Activated CD4-positive, alpha-beta T cell treated with anti-CD3 and anti-CD28 coated beads, Interleukin-2, amount 10 ng/mL, durations not matched to agents 24 days and 14 days (primary cell): ENCODE measurements around the gene MYO1H. TPM values are rescaled to one million over a fixed set of nuclear protein-coding genes. Genes with fewer than 3 reads are reported as not detected.

Experiments used
- DNase-seq: peaks from one replicate; pipeline ENCODE4 v3.0.0; 2022
- H3K27ac Mint-ChIP-seq: one replicate; pipeline ENCODE4 v1.8.0; 2022; ENCODE audit warnings: mild to moderate bottlenecking, mixed read lengths
- H3K27me3 Mint-ChIP-seq: one replicate; pipeline ENCODE4 v1.8.0; 2022; ENCODE audit warnings: mixed read lengths
- H3K36me3 Mint-ChIP-seq: one replicate; pipeline ENCODE4 v1.8.0; 2022; ENCODE audit warnings: low read depth, mild to moderate bottlenecking, mixed read lengths
- H3K4me1 Mint-ChIP-seq: one replicate; pipeline ENCODE4 v1.8.0; 2021; ENCODE audit warnings: mixed read lengths
- H3K4me3 Mint-ChIP-seq: one replicate; pipeline ENCODE4 v1.8.0; 2022; ENCODE audit warnings: mild to moderate bottlenecking, moderate library complexity, mixed read lengths
- H3K9me3 Mint-ChIP-seq: one replicate; pipeline ENCODE4 v1.8.0; 2021; ENCODE audit warnings: mixed read lengths
- intact Hi-C: fragments of 100-400 bp; cut with micrococcal nuclease; formaldehyde crosslinking; loops from one replicate; pipeline ENCODE4 v1.15.1; 2023
- total RNA-seq: library from RNA; stranded (reverse); gene quantifications from 2 replicates; pipeline ENCODE4 v1.2.3, GENCODE V29; 2022

Gene MYO1H
- total RNA-seq, 1 donor from 2014 or later: not detected

DNA sequence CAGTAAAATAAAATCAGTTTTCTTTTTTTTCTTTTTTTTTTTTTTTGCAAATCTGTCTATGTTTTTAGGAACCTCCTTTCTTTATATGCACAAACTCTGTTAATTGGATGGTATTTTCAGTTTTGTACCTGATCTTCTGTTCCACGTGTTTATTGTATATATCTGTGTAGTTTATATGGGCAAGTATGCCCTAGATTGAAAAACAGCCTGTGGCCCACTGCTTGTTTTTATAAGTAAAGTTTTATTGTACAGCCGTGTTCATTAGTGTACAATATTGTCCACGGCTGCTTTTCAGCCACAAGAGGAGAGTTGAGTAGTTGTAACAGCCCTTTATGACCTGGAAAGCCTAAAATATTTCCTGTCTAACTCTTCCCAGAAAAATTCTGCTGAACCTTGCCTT lies 18.7 kb upstream of the MYO1H start:
- no peak overlapping the region for H3K4me3 Mint-ChIP-seq
- H3K27ac Mint-ChIP-seq: no peak overlapping the region

DNA sequence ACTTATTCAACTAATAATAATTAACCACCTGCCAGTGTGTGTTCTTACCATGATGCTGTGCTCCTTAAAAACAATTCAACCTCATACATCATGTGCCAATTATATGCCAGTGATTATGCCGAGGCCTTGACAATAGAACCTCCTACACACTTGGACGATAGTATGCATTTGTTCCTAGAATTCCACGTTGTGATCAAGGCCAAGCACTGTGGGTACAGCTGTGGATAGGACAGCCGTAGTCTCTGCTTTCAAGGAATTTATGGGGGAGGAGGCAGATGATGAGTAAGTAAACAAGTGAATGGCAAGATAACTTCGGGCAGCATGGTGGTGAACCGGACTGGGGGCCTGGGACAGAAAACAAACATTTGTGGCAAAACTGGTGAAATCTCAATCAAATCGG lies 18.0 kb upstream of the MYO1H start:
- DNase-seq: no peak
- intact Hi-C loops: no loop called here
- H3K4me3 Mint-ChIP-seq: no peak overlapping the region
- no peaks in the 10 kb centered on the region for H3K9me3 Mint-ChIP-seq
- no peaks in the 10 kb centered on the region for H3K4me1 Mint-ChIP-seq
- H3K27ac Mint-ChIP-seq: no peak overlapping the region
- H3K27me3 Mint-ChIP-seq: peaks cover 10% of the 10 kb centered on the region
- no peaks in the 10 kb centered on the region for H3K36me3 Mint-ChIP-seq

More for the DNA sequence above, 18.7 kb upstream of the MYO1H start:
- Mint-ChIP-seq H3K36me3 (no peaks in the 10 kb centered on the region), H3K9me3 (no peaks in the 10 kb centered on the region), H3K4me1 (no peaks in the 10 kb centered on the region), H3K27me3 (peaks cover 12% of the 10 kb centered on the region)
- DNase-seq: no peak
- intact Hi-C loops: no loop called here

DNA sequence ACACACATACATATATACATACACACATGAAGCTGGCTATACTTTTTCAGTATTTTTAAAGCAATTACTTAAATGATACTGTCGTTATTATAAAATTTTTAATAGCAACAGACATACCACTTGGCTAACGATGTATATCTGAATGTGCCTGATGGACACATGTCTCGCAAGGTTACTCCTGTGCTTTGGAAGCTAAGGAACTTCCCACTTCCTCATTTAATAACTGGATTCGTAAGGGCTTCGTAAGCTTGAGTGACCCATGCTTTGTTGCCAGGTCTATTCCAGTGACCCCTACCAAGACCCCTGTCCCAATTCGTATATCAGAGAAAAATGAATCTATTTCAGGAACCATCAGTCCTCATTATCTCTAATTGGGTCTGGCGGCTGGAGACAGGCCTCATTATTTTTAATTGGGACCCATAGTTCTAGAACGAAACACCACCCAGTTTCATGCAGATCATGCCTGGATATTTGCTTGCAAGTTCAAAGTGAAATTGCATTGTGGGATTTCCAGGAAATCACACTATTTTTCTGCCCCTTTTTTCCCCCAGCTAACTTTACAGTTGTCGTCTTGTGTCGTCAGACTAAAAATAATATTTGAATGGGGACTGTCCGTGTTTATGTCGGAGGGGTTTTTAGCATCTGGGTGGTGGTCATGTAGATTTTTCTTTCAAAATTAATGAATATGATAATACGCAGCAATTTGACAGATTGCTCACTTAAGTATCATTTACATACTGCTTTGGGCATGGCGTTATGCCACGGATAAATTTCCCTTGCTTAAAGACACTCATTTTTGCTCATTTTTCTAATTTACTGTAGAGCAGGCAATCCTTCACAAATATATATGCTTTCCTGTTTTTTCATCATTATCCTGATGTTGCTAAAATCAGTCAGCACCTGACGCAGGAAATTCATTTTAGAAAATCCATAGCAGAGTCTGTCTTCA lies 17.1 kb upstream of the MYO1H start:
- no peak for DNase-seq
- H3K4me3 Mint-ChIP-seq: no peak overlapping the region
- no peak overlapping the region for H3K27ac Mint-ChIP-seq
- no peaks in the 10 kb centered on the region for H3K4me1 Mint-ChIP-seq
- no peaks in the 10 kb centered on the region for H3K9me3 Mint-ChIP-seq
- no peaks in the 10 kb centered on the region for H3K36me3 Mint-ChIP-seq
- peaks cover 7% of the 10 kb centered on the region for H3K27me3 Mint-ChIP-seq
- intact Hi-C loops: no loop called here

GRCh38 chr12:109331301-109331952 lies 16.3 kb upstream of the MYO1H start:
- H3K4me3 Mint-ChIP-seq: no peak overlapping the region
- H3K4me1 Mint-ChIP-seq: no peaks in the 10 kb centered on the region
- H3K27me3 Mint-ChIP-seq: peaks cover 8% of the 10 kb centered on the region
- no peaks in the 10 kb centered on the region for H3K9me3 Mint-ChIP-seq
- intact Hi-C loops: no loop called here
- H3K36me3 Mint-ChIP-seq: no peaks in the 10 kb centered on the region
- DNase-seq: no peak
- no peak overlapping the region for H3K27ac Mint-ChIP-seq

- no peak overlapping the region for H3K27ac Mint-ChIP-seq
- H3K4me3 Mint-ChIP-seq: no peak overlapping the region
- H3K27me3 Mint-ChIP-seq: peaks cover 12% of the 10 kb centered on the region
- H3K4me1 Mint-ChIP-seq: no peaks in the 10 kb centered on the region
- no peaks in the 10 kb centered on the region for H3K36me3 Mint-ChIP-seq
- no peak for DNase-seq
- intact Hi-C loops: no loop called here
- no peaks in the 10 kb centered on the region for H3K9me3 Mint-ChIP-seq
Measured at GRCh38 chr12:109334887-109335286, 12.8 kb upstream of the MYO1H start.

DNA sequence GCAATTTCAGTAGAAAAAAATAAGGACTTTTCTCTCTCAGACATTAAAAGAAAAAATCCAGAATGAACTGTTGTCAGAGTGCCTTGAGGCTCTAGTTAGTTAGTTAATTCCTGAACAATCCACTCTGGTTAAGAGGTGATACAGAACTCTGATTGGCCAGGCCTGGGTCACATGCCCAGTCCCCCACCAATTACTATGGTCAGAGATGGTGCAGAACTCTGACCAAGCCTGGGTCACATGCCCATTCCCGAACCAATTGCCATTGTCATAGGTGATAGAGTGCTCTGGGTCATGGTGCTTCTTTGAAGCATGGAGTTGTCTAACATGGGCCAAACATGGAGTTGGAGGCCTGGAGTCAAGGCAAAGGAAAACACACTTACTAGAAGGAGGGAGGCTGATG lies 11.1 kb upstream of the MYO1H start:
- Mint-ChIP-seq H3K4me1 (no peaks in the 10 kb centered on the region), H3K27ac (no peak overlapping the region), H3K9me3 (no peaks in the 10 kb centered on the region), H3K4me3 (no peak overlapping the region), H3K27me3 (peaks cover 14% of the 10 kb centered on the region), H3K36me3 (no peaks in the 10 kb centered on the region)
- intact Hi-C loops: no loop called here
- DNase-seq: no peak

GRCh38 chr12:109343677-109344076 lies 4.0 kb upstream of the MYO1H start:
- H3K4me1 Mint-ChIP-seq: no peaks in the 10 kb centered on the region
- H3K4me3 Mint-ChIP-seq: no peak overlapping the region
- no peaks in the 10 kb centered on the region for H3K9me3 Mint-ChIP-seq
- H3K36me3 Mint-ChIP-seq: no peaks in the 10 kb centered on the region
- H3K27me3 Mint-ChIP-seq: peaks cover 19% of the 10 kb centered on the region
- H3K27ac Mint-ChIP-seq: no peak overlapping the region
- intact Hi-C loops: no loop called here
- no peak for DNase-seq

DNA sequence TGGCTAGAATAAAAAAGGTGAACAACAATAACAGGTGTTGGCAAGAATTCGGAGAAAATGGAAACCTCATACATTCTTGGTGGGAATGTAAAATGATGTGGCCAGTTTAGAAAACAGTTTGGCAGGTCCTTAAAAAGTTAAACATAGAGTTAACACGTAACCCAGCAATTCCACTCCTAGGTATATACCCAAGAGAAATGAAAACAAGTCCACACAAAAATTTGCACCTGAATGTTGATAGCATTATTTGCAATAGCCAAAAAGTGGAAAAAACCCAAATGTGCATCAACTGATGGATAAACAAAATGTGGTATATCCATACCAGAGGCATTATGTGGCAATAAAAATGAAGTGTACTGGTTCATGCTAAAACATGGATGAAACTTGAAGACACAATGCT lies 2.3 kb upstream of the MYO1H start:
- intact Hi-C loops: no loop called here
- Mint-ChIP-seq H3K36me3 (no peaks in the 10 kb centered on the region), H3K27me3 (peaks cover 15% of the 10 kb centered on the region), H3K4me3 (no peak overlapping the region), H3K9me3 (no peaks in the 10 kb centered on the region), H3K27ac (no peak overlapping the region), H3K4me1 (no peaks in the 10 kb centered on the region)
- DNase-seq: no peak

DNA sequence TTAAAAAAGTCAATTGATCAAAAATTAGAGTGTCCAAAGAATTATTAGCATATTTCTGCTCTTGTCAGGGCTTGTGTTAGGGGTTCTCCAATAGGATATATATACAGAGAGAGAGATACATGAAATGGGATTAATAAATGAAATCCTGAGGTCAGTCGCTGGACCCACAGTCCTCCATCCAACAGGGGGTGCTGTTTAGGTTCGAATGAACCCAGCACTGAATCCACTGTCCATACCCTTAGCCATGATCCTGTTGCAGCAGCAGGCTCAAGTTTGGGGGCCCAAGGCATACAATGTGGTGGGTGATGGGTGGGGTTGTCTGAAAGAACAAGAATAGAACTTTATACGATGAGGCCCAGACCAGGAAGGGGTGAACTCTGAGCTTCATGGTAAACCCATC lies 780 bp upstream of the MYO1H start:
- no peak for DNase-seq
- intact Hi-C loops: no loop called here
- Mint-ChIP-seq H3K9me3 (no peaks in the 10 kb centered on the region), H3K4me1 (no peaks in the 10 kb centered on the region), H3K4me3 (no peak overlapping the region), H3K27ac (no peak overlapping the region), H3K36me3 (no peaks in the 10 kb centered on the region), H3K27me3 (peaks cover 11% of the 10 kb centered on the region)

DNA sequence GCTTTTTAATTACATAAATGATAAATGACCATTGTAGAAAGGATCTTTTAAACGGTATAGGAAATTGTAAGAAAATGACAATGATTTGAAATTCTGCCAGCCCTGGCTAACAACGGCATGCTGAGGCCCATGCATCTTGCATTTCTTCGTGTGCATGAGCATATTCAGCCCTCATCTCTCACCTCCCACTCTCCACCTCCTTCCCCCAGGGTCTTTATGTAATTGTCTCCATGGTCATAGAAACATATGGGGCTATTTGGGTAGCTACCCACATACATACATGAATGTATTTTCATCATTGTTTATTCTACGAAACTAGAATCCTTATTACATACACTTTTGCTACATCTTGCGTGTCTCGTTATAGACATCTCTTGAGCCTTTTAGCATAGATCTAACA lies 4.5 kb downstream of the MYO1H start:
- H3K27me3 Mint-ChIP-seq: peaks cover 19% of the 10 kb centered on the region

GRCh38 chr12:109356577-109356976 lies 8.9 kb downstream of the MYO1H start:
- Mint-ChIP-seq H3K27me3 (peaks cover 28% of the 10 kb centered on the region), H3K36me3 (no peaks in the 10 kb centered on the region), H3K4me3 (no peak overlapping the region), H3K9me3 (no peaks in the 10 kb centered on the region), H3K4me1 (peaks cover 5% of the 10 kb centered on the region), H3K27ac (no peak overlapping the region)
- intact Hi-C loops: no loop called here
- no peak for DNase-seq

More for the DNA sequence above, 4.5 kb downstream of the MYO1H start:
- no peaks in the 10 kb centered on the region for H3K9me3 Mint-ChIP-seq
- no peaks in the 10 kb centered on the region for H3K36me3 Mint-ChIP-seq
- intact Hi-C loops: no loop called here
- DNase-seq: no peak
- H3K4me3 Mint-ChIP-seq: no peak overlapping the region
- H3K4me1 Mint-ChIP-seq: no peaks in the 10 kb centered on the region
- no peak overlapping the region for H3K27ac Mint-ChIP-seq

DNA sequence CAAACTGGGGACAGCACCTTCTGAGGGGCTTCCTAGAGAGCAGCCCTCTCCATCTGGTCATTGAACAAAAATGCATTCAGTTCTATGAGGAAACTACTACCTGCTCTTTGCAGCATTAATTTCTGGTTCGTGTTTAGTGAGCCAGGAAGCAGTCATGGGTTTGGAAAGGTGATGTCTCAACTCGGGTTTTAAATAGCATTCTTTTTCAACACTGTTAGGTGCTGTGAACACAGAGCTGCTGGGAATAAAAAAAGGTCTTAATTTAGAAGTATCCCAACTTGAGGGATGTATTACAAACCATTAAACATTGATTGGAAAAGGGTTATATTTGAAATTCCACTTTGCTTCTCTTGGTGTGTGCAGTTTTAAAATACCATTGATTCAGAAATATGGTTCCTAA lies 9.3 kb downstream of the MYO1H start:
- Mint-ChIP-seq H3K36me3 (no peaks in the 10 kb centered on the region), H3K4me1 (peaks cover 5% of the 10 kb centered on the region), H3K9me3 (no peaks in the 10 kb centered on the region), H3K4me3 (no peak overlapping the region), H3K27ac (no peak overlapping the region), H3K27me3 (peaks cover 30% of the 10 kb centered on the region)
- intact Hi-C loops: no loop called here
- DNase-seq: no peak

DNA sequence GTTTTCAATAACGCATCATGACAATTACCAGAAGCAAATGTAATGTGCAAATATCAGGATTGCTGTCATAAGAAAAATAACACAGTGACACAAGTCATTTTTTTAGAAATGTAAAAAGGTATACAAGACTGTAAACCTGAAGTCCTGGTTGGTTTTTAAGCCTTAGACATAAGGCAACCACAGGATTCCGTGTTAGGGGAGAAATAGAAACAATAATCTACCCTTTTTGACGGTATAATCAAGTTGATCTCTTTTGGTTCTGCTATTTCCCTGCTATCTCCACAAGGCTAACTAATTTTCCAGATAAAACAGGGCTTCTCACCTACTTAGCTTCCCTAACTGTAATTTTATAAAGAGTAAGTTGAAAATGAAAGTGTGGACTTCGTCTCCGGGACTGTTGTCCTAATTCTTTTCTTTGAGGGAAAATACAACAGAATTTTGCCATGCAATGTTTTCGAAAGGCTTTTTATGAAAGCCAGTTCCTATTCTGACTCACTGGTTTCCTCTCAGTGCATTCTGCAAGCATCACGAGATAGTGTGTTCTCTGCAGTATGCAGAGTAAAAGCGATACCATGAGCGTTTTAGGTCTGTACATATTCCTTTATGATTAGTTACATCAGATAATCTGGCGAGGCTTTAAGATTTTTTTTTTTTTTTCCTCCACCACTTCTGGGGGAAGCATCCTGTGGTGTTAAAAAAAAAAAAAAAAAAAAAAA lies 10.6 kb downstream of the MYO1H start:
- no peak overlapping the region for H3K27ac Mint-ChIP-seq
- peak overlapping the region; percentile 17 for H3K4me3 Mint-ChIP-seq
- H3K4me1 Mint-ChIP-seq: peaks cover 5% of the 10 kb centered on the region
- peaks cover 34% of the 10 kb centered on the region for H3K27me3 Mint-ChIP-seq
- no peaks in the 10 kb centered on the region for H3K36me3 Mint-ChIP-seq
- intact Hi-C loops: no loop called here
- H3K9me3 Mint-ChIP-seq: no peaks in the 10 kb centered on the region
- peak; percentile 65 for DNase-seq

DNA sequence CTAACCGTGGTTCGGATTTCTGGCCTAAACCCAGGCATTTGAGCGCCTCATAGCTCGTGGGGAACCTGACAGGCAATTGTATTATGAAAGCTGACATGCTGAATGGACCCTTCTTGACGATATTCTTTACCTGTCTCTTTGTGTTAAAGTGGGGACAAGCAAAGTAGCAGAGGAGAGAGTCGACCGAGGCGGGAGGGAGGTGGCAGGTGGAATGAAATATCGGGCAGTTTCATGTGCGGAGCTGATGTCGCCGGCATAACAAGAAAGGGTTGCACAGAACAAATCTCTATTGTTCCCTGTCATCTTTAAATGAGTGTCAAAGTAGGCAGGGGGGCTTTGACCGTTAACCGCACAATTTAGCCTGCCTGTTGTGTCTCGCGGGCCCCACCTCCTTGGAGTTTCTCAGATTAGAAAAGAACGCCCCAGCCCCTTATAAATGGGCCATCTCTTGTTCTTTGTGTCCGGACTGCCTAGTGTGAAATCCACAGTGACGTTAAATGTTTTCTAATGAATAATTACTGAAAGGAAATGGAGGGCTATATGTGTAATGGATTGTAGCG lies 11.5 kb downstream of the MYO1H start:
- Mint-ChIP-seq H3K9me3 (no peaks in the 10 kb centered on the region), H3K4me1 (peaks cover 5% of the 10 kb centered on the region), H3K4me3 (no peak overlapping the region), H3K27me3 (peaks cover 35% of the 10 kb centered on the region), H3K27ac (no peak overlapping the region), H3K36me3 (no peaks in the 10 kb centered on the region)
- intact Hi-C loops: no loop called here
- DNase-seq: no peak
